Lower leg skin (tissue), 4 donors: ENCODE results near the gene ECE1. TPM values are rescaled to one million over a fixed set of nuclear protein-coding genes. Genes with fewer than 3 reads are reported as not detected.
A peak's percentile ranks its signal among the peaks of the same experiment; 100 is the strongest.

Experiments used
- DNase-seq, 2 donors: peaks; one replicate each; pipeline ENCODE4 v3.0.0-alpha.2; 2019; ENCODE audit warnings: low spot score in 2 of 2
- H3K4me3 ChIP-seq: fragments of 200-600 bp; sonication (generic); 2 replicates; pipeline ENCODE4 v1.5.1; 2017; ENCODE audit warnings: mild to moderate bottlenecking, low read depth; ENCODE audit not compliant: poor library complexity, severe bottlenecking
- CTCF ChIP-seq, 3 donors: fragments of 450-650 bp; IDR thresholded peaks; one replicate each; pipeline ENCODE4 v1.5.1; 2016; ENCODE audit warnings: antibody characterized with exemption in 3 of 3, mild to moderate bottlenecking in 3 of 3, moderate library complexity in 2 of 3
- POLR2A ChIP-seq, 2 donors: fragments of 450-650 bp; IDR thresholded peaks; one replicate each; pipeline ENCODE4 v1.6.1; 2016 to 2017; ENCODE audit warnings: antibody characterized with exemption in 2 of 2, mild to moderate bottlenecking in 1 of 2, moderate library complexity in 1 of 2
- WGBS, 2 donors: methylation state at CpG; one replicate each; pipeline ENCODE4 v1.1.5; 2018; 5-methylcytosine and 5-hydroxymethylcytosine counted together
- intact Hi-C: fragments of 100-400 bp; cut with DNase I; formaldehyde crosslinking; loops from one replicate; pipeline ENCODE4 v1.15.0; 2023; ENCODE audit warnings: low total_unique reads
- total RNA-seq, 4 donors: library from RNA; depleted of rRNA; stranded (reverse); fragments of >200 nt; gene quantifications; one replicate each; pipeline ENCODE4 v1.1.0, GENCODE V29; 2016

The ECE1 gene
- total RNA-seq, 4 donors from 2014 or later = 37.1 to 68.9 (median 48.3) TPM

- no peak for TF ChIP-seq CTCF (IDR thresholded peaks at IDR 0.05)
- TF ChIP-seq POLR2A (IDR thresholded peaks at IDR 0.05) = no peak
- H3K4me3 ChIP-seq = no peak overlapping the region
- no peak for DNase-seq
- WGBS, 2 donors = 83 to 85% methylated on average over 6 of the region's 6 CpGs
- intact Hi-C loops = no loop called here
These were observed 18.7 kb downstream of the ECE1 start for GRCh38 chr1:21271550-21271949.

- 58 to 62% methylated on average over 9 of the region's 9 CpGs for WGBS, 2 donors
- intact Hi-C loops = no loop called here
- peak in 1 of 2 donors; percentile 95 for DNase-seq
- no peak overlapping the region for H3K4me3 ChIP-seq
- no peak for TF ChIP-seq POLR2A (IDR thresholded peaks at IDR 0.05)
- TF ChIP-seq CTCF (IDR thresholded peaks at IDR 0.05) = peak in 1 of 3 donors; percentile 22
These were observed 20.1 kb downstream of the ECE1 start for GRCh38 chr1:21270086-21270689.

GRCh38 chr1:21269461-21270085 lies 20.7 kb downstream of the ECE1 start:
- WGBS, 2 donors = 72 to 81% methylated on average over 7 of the region's 7 CpGs
- no peak overlapping the region for H3K4me3 ChIP-seq
- DNase-seq = no peak
- intact Hi-C loops = no loop called here
- TF ChIP-seq POLR2A (IDR thresholded peaks at IDR 0.05) = no peak
- no peak for TF ChIP-seq CTCF (IDR thresholded peaks at IDR 0.05)

GRCh38 chr1:21268281-21269239 lies 21.7 kb downstream of the ECE1 start:
- H3K4me3 ChIP-seq = no peak overlapping the region
- WGBS, 2 donors = 70 to 73% methylated on average over 16 to 17 of the region's 17 CpGs
- intact Hi-C loops = no loop called here
- TF ChIP-seq POLR2A (IDR thresholded peaks at IDR 0.05) (no peak), CTCF (IDR thresholded peaks at IDR 0.05) (no peak)
- peak in 1 of 2 donors; percentile 83 for DNase-seq

GRCh38 chr1:21267191-21268077 lies 22.8 kb downstream of the ECE1 start:
- TF ChIP-seq CTCF (IDR thresholded peaks at IDR 0.05) = no peak
- no peak for TF ChIP-seq POLR2A (IDR thresholded peaks at IDR 0.05)
- no peak for DNase-seq
- intact Hi-C loops = no loop called here
- 90 to 95% methylated on average over 16 of the region's 16 CpGs for WGBS, 2 donors
- H3K4me3 ChIP-seq = no peak overlapping the region
